ENCODE results near the gene SIAH2.

The SIAH2 gene

GRCh38 chr3:150699068-150699639 is 63.8 kb downstream of the SIAH2 start:
- Histone ChIP-seq H3K4me3 (ENCODE audit: low read depth, low read length) (no peak overlapping the region), H3K9ac (ENCODE audit: low read length) (no peak overlapping the region), H3K27ac (ENCODE audit: low read depth, low read length) (no peak overlapping the region), H3K36me3 (ENCODE audit: control insufficient read depth, insufficient read depth, low read length) (no peaks in the 10 kb centered on the region), H3K4me1 (ENCODE audit: control insufficient read depth, insufficient read depth, low read length) (no peaks in the 10 kb centered on the region), H3K27me3 (ENCODE audit: control insufficient read depth, insufficient read depth, low read length) (no peaks in the 10 kb centered on the region; the same call in 1 of the 2 replicates), H3K9me3 (ENCODE audit: control insufficient read depth, insufficient read depth, low read depth, low read length) (peaks cover 3% of the 10 kb centered on the region; the same call in 1 of the 2 replicates)

- peaks cover 10% of the 10 kb centered on the region for H3K9me3 ChIP-seq (ENCODE audit: control insufficient read depth, insufficient read depth, low read depth, low read length)
These were observed 65.3 kb downstream of the SIAH2 start for GRCh38 chr3:150697646-150698045.

GRCh38 chr3:150691414-150692040 is 71.4 kb downstream of the SIAH2 start:
- Histone ChIP-seq H3K27ac (ENCODE audit: low read depth, low read length) (no peak overlapping the region), H3K4me3 (ENCODE audit: low read depth, low read length) (no peak overlapping the region), H3K9me3 (ENCODE audit: control insufficient read depth, insufficient read depth, low read depth, low read length) (peaks cover 27% of the 10 kb centered on the region), H3K4me1 (ENCODE audit: control insufficient read depth, insufficient read depth, low read length) (no peaks in the 10 kb centered on the region), H3K27me3 (ENCODE audit: control insufficient read depth, insufficient read depth, low read length) (no peaks in the 10 kb centered on the region), H3K9ac (ENCODE audit: low read length) (no peak overlapping the region), H3K36me3 (ENCODE audit: control insufficient read depth, insufficient read depth, low read length) (no peaks in the 10 kb centered on the region)

More at GRCh38 chr3:150697646-150698045, 65.3 kb downstream of the SIAH2 start:
- Histone ChIP-seq H3K4me3 (ENCODE audit: low read depth, low read length) (no peak overlapping the region), H3K36me3 (ENCODE audit: control insufficient read depth, insufficient read depth, low read length) (no peaks in the 10 kb centered on the region), H3K27ac (ENCODE audit: low read depth, low read length) (no peak overlapping the region), H3K9ac (ENCODE audit: low read length) (no peak overlapping the region), H3K27me3 (ENCODE audit: control insufficient read depth, insufficient read depth, low read length) (no peaks in the 10 kb centered on the region), H3K4me1 (ENCODE audit: control insufficient read depth, insufficient read depth, low read length) (no peaks in the 10 kb centered on the region)

All from HUES6 (cell line).